Left renal cortex interstitium (tissue), 4 donors: Measurements from ENCODE around the gene MAPK12. TPM values are rescaled to one million over a fixed set of nuclear protein-coding genes. Genes with fewer than 3 reads are reported as not detected.

Experiments
- polyA plus RNA-seq, 4 donors: library from polyadenylated mRNA; unstranded; fragments of 120-200 nt; gene quantifications; one replicate each; pipeline ENCODE4 v1.2.1, GENCODE V29; 2013; ENCODE audit not compliant: insufficient read length in 4 of 4

MAPK12 gene
- polyA plus RNA-seq, 4 donors: 10.8 to 23.0 (median 15.1) TPM

Other genes starting within 250 kb of the MAPK12 start
- gene IL17REL, start 248.9 kb downstream of the MAPK12 start, polyA plus RNA-seq: under 1 TPM in 1 of 4 donors, not detected in 3; 0.06 TPM
- gene TTLL8, start 203.4 kb downstream of the MAPK12 start, polyA plus RNA-seq: not detected
- 1 to 10 TPM in 3 of 4 donors, under 1 TPM in 1; 0.78 to 1.6 (median 1.2) TPM for gene MLC1, start 176.3 kb downstream of the MAPK12 start, polyA plus RNA-seq
- 1 to 10 TPM in 2 of 4 donors, under 1 TPM in 2; 0.37 to 1.2 (median 0.86) TPM for gene MOV10L1, start 171.7 kb downstream of the MAPK12 start, polyA plus RNA-seq
- gene PANX2, start 91.0 kb downstream of the MAPK12 start, polyA plus RNA-seq: 1 to 10 TPM in 3 of 4 donors, under 1 TPM in 1; 0.99 to 2.4 (median 1.6) TPM
- 10 to 100 TPM; 16.8 to 34.6 (median 28.6) TPM for gene TRABD, start 75.8 kb downstream of the MAPK12 start, polyA plus RNA-seq
- 10 to 100 TPM; 16.3 to 33.8 (median 26.2) TPM for gene SELENOO, start 60.7 kb downstream of the MAPK12 start, polyA plus RNA-seq
- gene TUBGCP6, start 16.7 kb downstream of the MAPK12 start, polyA plus RNA-seq: 10 to 100 TPM; 25.1 to 54.9 (median 40.5) TPM
- 10 to 100 TPM; 15.2 to 35.6 (median 24.8) TPM for gene HDAC10, start 10.4 kb downstream of the MAPK12 start, polyA plus RNA-seq
- 1 to 10 TPM; 6.8 to 9.4 (median 8.8) TPM for gene MAPK11, start 8.7 kb upstream of the MAPK12 start, polyA plus RNA-seq
- gene PLXNB2, start 46.0 kb upstream of the MAPK12 start, polyA plus RNA-seq: 100 to 1,000 TPM; 206 to 275 (median 234) TPM
- 10 to 100 TPM; 10.1 to 19.9 (median 16.0) TPM for gene DENND6B, start 65.3 kb upstream of the MAPK12 start, polyA plus RNA-seq
- 10 to 100 TPM; 33.0 to 61.1 (median 46.3) TPM for gene PPP6R2, start 81.6 kb upstream of the MAPK12 start, polyA plus RNA-seq
- gene SBF1, start 213.4 kb upstream of the MAPK12 start, polyA plus RNA-seq: 10 to 100 TPM; 25.4 to 55.3 (median 43.4) TPM
- 1 to 10 TPM; 3.8 to 8.6 (median 5.5) TPM for gene ADM2, start 219.9 kb upstream of the MAPK12 start, polyA plus RNA-seq
- gene MIOX, start 225.2 kb upstream of the MAPK12 start, polyA plus RNA-seq: 10 to 100 TPM in 3 of 4 donors, 1 to 10 TPM in 1; 3.6 to 18.2 (median 13.4) TPM
- 10 to 100 TPM; 30.3 to 73.2 (median 55.4) TPM for gene LMF2, start 246.0 kb upstream of the MAPK12 start, polyA plus RNA-seq
- 10 to 100 TPM; 35.8 to 57.9 (median 53.3) TPM for gene NCAPH2, start 246.5 kb upstream of the MAPK12 start, polyA plus RNA-seq